Measurements from ENCODE around the gene AMTN.
A peak's percentile ranks its signal among the peaks of the same experiment; 100 is the strongest.
"Not testable (repeated sequence)": the region's sequence is repeated elsewhere in the genome, so short reads cannot be mapped to it uniquely, and the experiment has no call there.

The AMTN gene

GRCh38 chr4:70518269-70518668, at the start of gene AMTN:
Gene AMTN (plus strand): TSS chr4:70518569. CDS start chr4:70518778, 209 bp downstream.
- no peak for DNase-seq (ENCODE audit: low read depth)

GRCh38 chr4:70471897-70472296, 46.5 kb upstream of the AMTN start, which contains the start of gene MUC7:
Gene MUC7 (plus strand): TSS chr4:70472197. CDS start chr4:70474022, 1,825 bp downstream.
- DNase-seq (ENCODE audit: low read depth), result no peak

DNA sequence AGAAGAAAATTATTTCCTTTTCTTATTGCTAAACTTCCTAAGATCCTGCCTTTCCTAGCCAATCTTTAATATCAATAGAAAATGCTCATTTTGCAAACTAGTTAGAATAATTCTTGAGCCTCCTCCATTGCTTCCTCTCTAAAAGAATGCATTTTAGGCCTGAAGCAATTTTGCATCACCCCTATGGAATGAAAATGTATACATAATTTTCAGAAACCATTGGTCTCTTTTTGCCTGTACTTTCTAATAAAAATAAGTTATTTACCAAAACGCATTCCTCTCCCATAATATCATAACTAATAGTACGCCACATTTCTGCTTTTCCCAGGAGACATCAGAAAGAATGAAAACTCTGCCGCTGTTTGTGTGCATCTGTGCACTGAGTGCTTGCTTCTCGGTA, 44.7 kb upstream of the AMTN start:
- DNase-seq (ENCODE audit: low read depth), result no peak

- DNase-seq (ENCODE audit: low read depth), result no peak
These were observed 29.6 kb upstream of the AMTN start for GRCh38 chr4:70488748-70489147.

DNA sequence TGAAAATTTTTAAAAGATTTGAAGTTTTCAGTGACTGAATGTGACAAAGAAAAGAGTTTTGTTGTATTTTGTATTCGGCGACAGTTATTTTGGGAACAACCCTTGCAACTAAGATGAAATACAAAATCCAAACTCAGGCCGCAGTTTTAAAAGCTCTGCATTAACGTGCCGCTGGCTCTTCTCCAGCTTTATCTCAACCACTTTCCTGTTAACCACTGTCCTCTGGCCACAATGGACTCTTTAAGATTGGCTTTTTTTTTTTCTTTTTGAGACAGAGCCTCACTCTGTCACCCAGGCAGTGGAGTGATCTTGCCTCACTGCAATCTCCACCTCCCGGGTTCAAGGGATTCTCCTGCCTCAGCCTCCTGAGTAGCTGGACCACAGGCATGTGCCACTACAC, 22.1 kb upstream of the AMTN start:
- DNase-seq (ENCODE audit: low read depth), result no peak

- not testable (repeated sequence) for DNase-seq (ENCODE audit: low read depth)
These were observed 16.5 kb upstream of the AMTN start for GRCh38 chr4:70501838-70502237.

DNA sequence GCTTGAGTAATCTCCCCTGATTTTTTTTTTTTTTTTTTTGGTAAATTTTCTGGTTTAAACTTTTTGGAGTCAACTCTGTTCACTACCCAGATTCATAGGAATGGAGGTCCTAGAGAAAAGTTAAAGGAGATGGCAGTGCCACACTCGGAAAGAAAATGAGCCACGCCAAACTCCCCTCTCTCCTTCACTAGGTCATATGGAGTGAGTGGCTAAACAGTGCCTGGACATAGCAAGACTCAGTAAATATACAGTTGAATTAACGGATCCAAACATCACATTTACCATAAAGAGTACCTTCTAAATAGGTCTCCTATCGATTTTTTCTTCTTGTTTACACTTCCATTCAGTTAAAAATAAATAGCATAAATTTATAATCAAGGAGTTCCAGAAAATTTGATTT, 13.6 kb upstream of the AMTN start:
- DNase-seq (ENCODE audit: low read depth), result no peak

- peak; percentile 15 for DNase-seq (ENCODE audit: low read depth)
These were observed 13.1 kb upstream of the AMTN start for GRCh38 chr4:70505151-70505748.

DNA sequence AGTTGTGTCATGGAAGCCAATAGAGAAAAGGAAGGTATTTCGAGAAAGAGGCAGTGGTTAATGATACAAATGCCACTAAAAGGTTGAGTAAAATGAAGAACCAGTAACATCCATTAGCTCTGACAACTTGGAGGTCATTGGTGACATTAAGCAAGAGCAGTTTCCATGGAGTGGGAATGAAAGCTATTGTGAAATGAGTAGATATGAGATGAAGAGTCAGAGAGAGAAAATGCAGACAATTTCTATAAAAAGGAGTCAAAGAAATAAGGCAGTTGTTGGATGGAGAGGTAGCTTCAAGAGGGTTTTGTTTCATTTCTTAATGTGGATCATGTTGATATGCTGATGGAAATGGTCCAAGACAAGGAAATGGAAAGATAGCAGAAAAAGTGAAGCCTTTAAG, 9.6 kb upstream of the AMTN start:
- DNase-seq (ENCODE audit: low read depth), result no peak

GRCh38 chr4:70511365-70511764, 7.0 kb upstream of the AMTN start:
- DNase-seq (ENCODE audit: low read depth), result no peak

GRCh38 chr4:70515367-70516250, 2.8 kb upstream of the AMTN start:
- DNase-seq (ENCODE audit: low read depth), result no peak

- no peak for DNase-seq (ENCODE audit: low read depth)
These were observed 347 bp downstream of the AMTN start for GRCh38 chr4:70518716-70519115.

DNA sequence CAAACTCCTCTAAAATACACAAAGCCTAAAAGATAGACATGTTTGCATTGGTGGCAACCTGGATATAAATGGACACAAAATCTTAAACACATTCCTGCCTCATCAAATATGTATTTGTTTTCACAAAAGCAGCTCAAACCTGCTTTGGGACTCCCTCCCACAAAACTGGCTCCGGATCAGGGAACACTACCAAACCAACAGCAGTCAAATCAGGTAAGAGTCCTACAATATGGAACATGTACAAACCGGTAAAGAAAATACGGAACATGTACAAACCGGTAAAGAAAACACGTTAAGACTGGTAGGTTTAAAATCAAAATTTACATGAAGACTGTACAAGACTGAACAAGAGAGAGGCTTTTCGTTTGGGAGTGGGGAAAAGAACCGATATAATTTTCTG, 4.3 kb downstream of the AMTN start:
- DNase-seq (ENCODE audit: low read depth), result no peak

DNA sequence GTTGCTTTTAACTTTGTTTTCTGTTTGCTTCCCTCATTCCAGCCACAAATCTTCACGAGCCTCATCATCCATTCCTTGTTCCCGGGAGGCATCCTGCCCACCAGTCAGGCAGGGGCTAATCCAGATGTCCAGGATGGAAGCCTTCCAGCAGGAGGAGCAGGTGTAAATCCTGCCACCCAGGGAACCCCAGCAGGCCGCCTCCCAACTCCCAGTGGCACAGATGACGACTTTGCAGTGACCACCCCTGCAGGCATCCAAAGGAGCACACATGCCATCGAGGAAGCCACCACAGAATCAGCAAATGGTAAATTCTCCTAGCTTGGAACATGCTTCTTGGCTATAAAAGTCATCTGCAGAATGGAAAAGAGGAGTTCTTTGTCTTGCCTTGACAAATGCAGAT, 12.6 kb downstream of the AMTN start:
- DNase-seq (ENCODE audit: low read depth), result no peak

DNA sequence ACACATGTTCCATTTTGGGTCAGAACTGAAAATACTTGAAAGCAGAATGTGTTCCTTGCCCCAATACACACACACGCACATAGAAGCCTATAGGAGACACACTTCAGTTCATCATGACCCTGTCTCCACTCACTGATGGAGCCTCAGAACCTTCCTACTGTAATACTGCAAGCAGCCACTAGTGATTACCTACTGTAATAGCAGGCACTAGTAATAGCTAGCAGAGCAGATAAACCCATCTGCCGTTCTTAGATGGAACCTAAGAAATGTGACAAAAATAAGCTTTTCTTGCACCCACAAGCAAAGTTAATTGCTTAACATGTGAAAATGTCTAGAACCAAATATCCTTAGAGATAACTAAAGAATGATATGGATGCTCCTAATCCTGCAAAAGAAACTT, 13.6 kb downstream of the AMTN start:
- no peak for DNase-seq (ENCODE audit: low read depth)

GRCh38 chr4:70533211-70533610, 14.8 kb downstream of the AMTN start:
- no peak for DNase-seq (ENCODE audit: low read depth)

DNA sequence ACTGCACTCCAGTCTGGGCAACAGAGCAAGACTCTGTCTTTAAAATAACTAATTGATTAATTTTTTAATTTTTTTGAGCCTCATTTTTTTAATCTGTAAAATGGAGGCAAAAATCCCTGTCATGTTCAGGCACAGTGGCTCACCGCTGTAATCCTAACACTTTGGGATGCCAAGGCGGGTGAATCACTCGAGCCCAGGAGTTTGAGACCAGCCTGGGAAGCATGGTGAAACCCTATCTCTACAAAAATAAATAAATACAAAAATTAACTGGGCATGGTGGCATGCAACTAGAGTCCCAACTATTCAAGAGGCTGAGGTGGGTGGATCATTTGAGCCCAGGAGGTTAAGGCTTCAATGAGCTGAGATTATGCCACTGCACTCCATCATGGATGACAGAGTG, 15.4 kb downstream of the AMTN start:
- DNase-seq (ENCODE audit: low read depth), result no peak

GRCh38 chr4:70534886-70535285, 16.5 kb downstream of the AMTN start:
- DNase-seq (ENCODE audit: low read depth), result not testable (repeated sequence)

GRCh38 chr4:70538869-70539268, 20.5 kb downstream of the AMTN start:
- no peak for DNase-seq (ENCODE audit: low read depth)

DNA sequence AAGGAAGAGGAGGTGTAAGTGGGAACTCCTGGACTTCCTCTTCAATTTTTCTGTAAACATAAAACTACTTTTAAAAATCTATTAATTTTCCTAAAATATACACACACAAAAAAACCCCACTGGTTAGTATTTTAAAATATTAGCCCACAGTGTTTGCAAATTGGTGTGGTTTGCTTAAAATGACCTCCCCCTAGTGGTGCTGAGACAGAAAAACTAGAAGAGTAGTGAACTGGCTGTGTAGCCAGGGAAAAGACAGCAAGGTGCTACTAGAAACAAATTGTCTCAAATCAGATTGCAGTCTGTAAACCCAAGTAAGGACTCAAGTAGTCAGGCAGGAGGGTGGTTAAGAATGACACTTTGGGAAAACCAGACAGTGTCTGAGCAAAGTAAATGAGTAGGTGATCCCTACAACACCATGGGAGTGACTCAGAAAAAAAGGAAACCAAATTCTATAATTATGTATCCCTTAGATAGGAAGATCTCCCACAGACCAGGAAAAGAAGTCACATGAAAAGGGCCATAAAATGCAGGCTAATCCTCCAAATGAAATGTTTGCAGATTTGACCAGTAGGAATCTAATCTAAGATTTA, 26.0 kb downstream of the AMTN start:
- DNase-seq (ENCODE audit: low read depth), result no peak

GRCh38 chr4:70556856-70557255, 38.5 kb downstream of the AMTN start:
- no peak for DNase-seq (ENCODE audit: low read depth)

DNA sequence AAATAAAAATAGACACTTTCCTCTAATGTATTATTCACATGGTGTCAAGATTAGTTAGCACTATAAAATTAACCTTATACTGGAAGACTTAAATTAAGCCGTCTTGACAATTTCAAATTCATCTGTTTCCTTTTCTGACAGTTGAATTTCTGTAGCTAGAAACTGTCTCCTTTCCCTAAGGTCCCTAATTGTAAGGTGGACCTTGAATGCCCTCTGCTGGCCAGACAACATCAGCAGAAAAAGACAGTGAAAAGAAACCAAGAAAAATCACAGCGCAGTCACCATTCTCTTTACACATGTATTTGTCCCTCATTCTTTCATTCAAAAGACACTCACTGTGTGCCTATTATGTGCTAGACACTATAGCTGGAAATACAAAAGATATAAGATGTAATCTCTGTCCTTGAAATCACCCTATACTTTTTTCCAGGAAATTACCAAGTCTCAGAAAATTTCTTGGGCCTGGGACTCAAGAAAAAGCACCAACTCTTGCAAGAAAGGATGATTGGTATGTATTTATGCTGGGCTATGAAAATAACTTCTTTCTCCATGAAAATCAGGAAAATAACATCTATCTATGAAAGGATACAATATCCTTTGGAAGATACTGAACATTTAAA, 41.0 kb downstream of the AMTN start:
- DNase-seq (ENCODE audit: low read depth), result peak; percentile 5

DNA sequence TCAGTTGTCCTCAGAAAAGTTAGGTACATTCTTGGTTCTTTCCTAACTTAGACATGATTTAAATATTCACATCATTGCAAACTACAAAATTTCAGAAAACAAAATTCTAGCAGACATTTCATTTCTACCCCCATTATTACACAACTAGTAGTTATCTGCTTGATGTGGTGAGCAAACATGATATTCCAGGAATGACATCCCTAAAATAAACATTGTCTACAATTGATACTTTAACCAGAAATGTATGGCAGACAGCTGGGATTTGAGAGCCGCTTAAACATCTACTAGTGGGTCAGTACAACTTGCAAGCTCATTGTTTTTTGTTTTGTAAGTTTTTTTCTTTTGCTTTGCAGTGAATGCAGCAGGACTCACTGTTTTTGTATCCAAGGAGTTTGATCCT, 41.6 kb downstream of the AMTN start:
- DNase-seq (ENCODE audit: low read depth), result no peak

All from activated T-cell treated with anti-CD3 and anti-CD28 coated beads for 48 hours (primary cell).